ENCODE measurements around the gene PLXNA4. TPM values are rescaled to one million over a fixed set of nuclear protein-coding genes. Genes with fewer than 3 reads are reported as not detected.

Gene PLXNA4
- total and polyA plus RNA-seq, 8 donors: 0.19 to 1.6 (median 0.47) TPM

- H3K36me3 ChIP-seq: no peaks in the 10 kb centered on the region
Observed at GRCh38 chr7:132345030-132345429, 231.2 kb downstream of the PLXNA4 start.

GRCh38 chr7:132343199-132343598 is 233.1 kb downstream of the PLXNA4 start:
- no peak for TF ChIP-seq CTCF (IDR thresholded peaks at IDR 0.05)
- H3K27ac ChIP-seq: no peak overlapping the region
- H3K36me3 ChIP-seq: no peaks in the 10 kb centered on the region
- DNase-seq (no peak), FAIRE-seq (no peak), ATAC-seq (peak in 1 of 4 donors; percentile 70)
- no peaks in the 10 kb centered on the region for H3K4me1 ChIP-seq
- 81 to 92% methylated on average over 1 of the region's 1 CpG for WGBS, 2 donors
- H3K27me3 ChIP-seq: no peaks in the 10 kb centered on the region
- H3K4me3 ChIP-seq: no peak overlapping the region
- no peaks in the 10 kb centered on the region for H3K9me3 ChIP-seq
- intact Hi-C loops (cut with DNase I): no loop called here

More at GRCh38 chr7:132345030-132345429, 231.2 kb downstream of the PLXNA4 start:
- FAIRE-seq: no peak
- intact Hi-C loops (cut with DNase I): no loop called here
- ATAC-seq: no peak
- TF ChIP-seq CTCF (IDR thresholded peaks at IDR 0.05): no peak
- no peak for DNase-seq
- WGBS, 2 donors: 52 to 58% methylated on average over 5 of the region's 5 CpGs
- H3K9me3 ChIP-seq: no peaks in the 10 kb centered on the region
- no peaks in the 10 kb centered on the region for H3K4me1 ChIP-seq
- H3K27me3 ChIP-seq: no peaks in the 10 kb centered on the region
- H3K4me3 ChIP-seq: no peak overlapping the region
- no peak overlapping the region for H3K27ac ChIP-seq

GRCh38 chr7:132337450-132338080 is 238.7 kb downstream of the PLXNA4 start:
- Histone ChIP-seq H3K4me3 (no peak overlapping the region), H3K36me3 (no peaks in the 10 kb centered on the region), H3K4me1 (no peaks in the 10 kb centered on the region), H3K27me3 (no peaks in the 10 kb centered on the region), H3K9me3 (no peaks in the 10 kb centered on the region), H3K27ac (no peak overlapping the region)
- FAIRE-seq (no peak), DNase-seq (no peak), ATAC-seq (no peak)
- intact Hi-C loops (cut with DNase I): no loop called here
- TF ChIP-seq CTCF (IDR thresholded peaks at IDR 0.05): no peak
- WGBS, 2 donors: 63 to 73% methylated on average over 4 of the region's 4 CpGs

- DNase-seq (no peak), FAIRE-seq (no peak), ATAC-seq (no peak)
- H3K9me3 ChIP-seq: no peaks in the 10 kb centered on the region
- intact Hi-C loops (cut with DNase I): no loop called here
- H3K36me3 ChIP-seq: no peaks in the 10 kb centered on the region
- no peak overlapping the region for H3K27ac ChIP-seq
- H3K4me1 ChIP-seq: no peaks in the 10 kb centered on the region
- no peak overlapping the region for H3K4me3 ChIP-seq
- no peak for TF ChIP-seq CTCF (IDR thresholded peaks at IDR 0.05)
- H3K27me3 ChIP-seq: no peaks in the 10 kb centered on the region
- WGBS, 2 donors: 71 to 79% methylated on average over 5 of the region's 5 CpGs
Observed at GRCh38 chr7:132336797-132337196, 239.5 kb downstream of the PLXNA4 start.

GRCh38 chr7:132333301-132333700 is 243.0 kb downstream of the PLXNA4 start:
- Histone ChIP-seq H3K4me3 (no peak overlapping the region), H3K9me3 (no peaks in the 10 kb centered on the region), H3K4me1 (no peaks in the 10 kb centered on the region), H3K27ac (no peak overlapping the region), H3K36me3 (no peaks in the 10 kb centered on the region), H3K27me3 (no peaks in the 10 kb centered on the region)
- DNase-seq: no peak
- no peak for TF ChIP-seq CTCF (IDR thresholded peaks at IDR 0.05)
- 76 to 82% methylated on average over 2 of the region's 2 CpGs for WGBS, 2 donors
- intact Hi-C loops (cut with DNase I): no loop called here
- no peak for FAIRE-seq
- ATAC-seq: no peak

All from pancreas (tissue), 10 donors.